HCT116 (cell line): ENCODE data around the gene CNPY1. TPM values are rescaled to one million over a fixed set of nuclear protein-coding genes. Genes with fewer than 3 reads are reported as not detected.

Source experiments
- ATAC-seq: fragments of 200-7000 bp; cut with Tn5 transposase; 2 replicates; pipeline ENCODE4 v1.9.1; 2020; ENCODE audit warnings: mild to moderate bottlenecking, moderate library complexity
- BruUV-seq: library from RNA; stranded (reverse); fragments of 400-500 nt; replicated peaks from 2 replicates; lab custom pipeline; 2021; lab: Mats Ljungman, UMichigan
- CTCF ChIA-PET: fragments of 300-600 bp; sonication (Branson Sonifier 250); formaldehyde crosslinking; loops from one replicate; lab custom pipeline; 2021; ENCODE audit warnings: antibody characterized with exemption; lab: Charles Lee
- POLR2A ChIA-PET: fragments of 300-600, 350-600 bp; sonication (Branson Sonifier 250); formaldehyde crosslinking; loops from one replicate; lab custom pipeline; 2021; ENCODE audit warnings: antibody characterized with exemption; lab: Charles Lee
- RAD21 ChIA-PET, 2 experiments: fragments of 300-600 bp; sonication (Branson Sonifier 250); formaldehyde crosslinking; loops; one replicate each; lab custom pipeline; 2023; ENCODE audit warnings: low total read pairs in 2 of 2; ENCODE audit not compliant: uncharacterized antibody in 2 of 2, unreplicated experiment in 2 of 2, low non-redundant PET in 1 of 2; lab: Charles Lee
- DNase-seq: peaks from one replicate; pipeline ENCODE4 v3.0.0-alpha.2; 2010; ENCODE audit warnings: low read depth, low spot score
- H2AFZ ChIP-seq: fragments of 200-600 bp; shearing (Covaris generic), sonication (generic); 2 replicates; pipeline ENCODE4 v1.6.1; 2017; ENCODE audit warnings: low read depth, mixed run types, mixed read lengths, antibody characterized with exemption, low read length; ENCODE audit not compliant: poor library complexity, severe bottlenecking
- H3K27ac ChIP-seq: 2 replicates; pipeline ENCODE4 v1.5.1; 2012; ENCODE audit warnings: low read depth, low read length
- H3K27me3 ChIP-seq: fragments of 200-600 bp; sonication (generic); 2 replicates; pipeline ENCODE4 v1.6.1; 2016; ENCODE audit warnings: mixed run types, low read length, mixed read lengths; ENCODE audit not compliant: insufficient read depth
- H3K36me3 ChIP-seq, 2 experiments: fragments of 200-500 bp in 1 of 2; fragments of 200-600 bp in 1 of 2; sonication (Bioruptor generic) in 1 of 2; sonication (generic) in 1 of 2; 2 replicates each; pipeline versions ENCODE4 v1.5.1 to v1.6.1; 2014 to 2016; ENCODE audit warnings: low read length in 2 of 2, inconsistent platforms in 1 of 2, mixed read lengths in 1 of 2, mixed run types in 1 of 2; ENCODE audit not compliant: insufficient read depth in 2 of 2, control insufficient read depth in 1 of 2
- H3K4me1 ChIP-seq, 2 experiments: fragments of 200-600 bp in 1 of 2; sonication (generic) in 1 of 2; 2 replicates each; pipeline versions ENCODE4 v1.5.1 to v1.6.1; 2012 to 2017; ENCODE audit warnings: low read length in 2 of 2, inconsistent platforms in 1 of 2, mild to moderate bottlenecking in 1 of 2, mixed read lengths in 1 of 2, mixed run types in 1 of 2, moderate library complexity in 1 of 2; ENCODE audit not compliant: insufficient read depth in 2 of 2, control insufficient read depth in 1 of 2
- H3K4me2 ChIP-seq: fragments of 200-600 bp; sonication (generic); 2 replicates; pipeline ENCODE4 v1.6.1; 2017; ENCODE audit warnings: mixed run types, low read length, mixed read lengths
- H3K4me3 ChIP-seq, 2 experiments: fragments of 200-600 bp in 1 of 2; sonication (generic) in 1 of 2; replicated peaks in 1 of 2; 2 replicates each; pipeline ENCODE4 v1.5.1; 2011 to 2016; ENCODE audit warnings: low read length in 2 of 2, control low read depth in 1 of 2, low read depth in 1 of 2, mild to moderate bottlenecking in 1 of 2, mixed read lengths in 1 of 2, mixed run types in 1 of 2
- H3K79me2 ChIP-seq: fragments of 200-600 bp; sonication (generic); 2 replicates; pipeline ENCODE4 v1.6.1; 2017; ENCODE audit warnings: mild to moderate bottlenecking, mixed run types, low read length, moderate library complexity, mixed read lengths; ENCODE audit not compliant: insufficient read depth
- H3K9ac ChIP-seq: fragments of 200-600 bp; sonication (generic); 2 replicates; pipeline ENCODE4 v1.6.1; 2016; ENCODE audit warnings: low read length, mixed read lengths
- H3K9me2 ChIP-seq: fragments of 200-600 bp; sonication (generic), shearing (Covaris generic); 2 replicates; pipeline ENCODE4 v1.6.1; 2017; ENCODE audit warnings: mixed run types, mild to moderate bottlenecking, moderate library complexity; ENCODE audit not compliant: insufficient read depth
- H3K9me3 ChIP-seq, 2 experiments: fragments of 200-500 bp in 1 of 2; fragments of 200-600 bp in 1 of 2; sonication (Bioruptor generic) in 1 of 2; sonication (generic) in 1 of 2; 2 replicates each; pipeline ENCODE4 v1.6.1; 2014 to 2017; ENCODE audit warnings: low read length in 2 of 2, mixed read lengths in 2 of 2, inconsistent platforms in 1 of 2, low read depth in 1 of 2, mild to moderate bottlenecking in 1 of 2, mixed run types in 1 of 2, moderate library complexity in 1 of 2; ENCODE audit not compliant: control insufficient read depth in 1 of 2, insufficient read depth in 1 of 2
- H4K20me1 ChIP-seq: fragments of 200-600 bp; sonication (generic), shearing (Covaris generic); 2 replicates; pipeline ENCODE4 v1.6.1; 2017; ENCODE audit warnings: mixed run types, mild to moderate bottlenecking, moderate library complexity; ENCODE audit not compliant: insufficient read depth
- ATF3 ChIP-seq: IDR thresholded peaks from 2 replicates; pipeline ENCODE4 v1.6.1; 2012
- CBX3 ChIP-seq: IDR thresholded peaks from 2 replicates; pipeline ENCODE4 v1.6.1; 2012; ENCODE audit warnings: low read depth
- CEBPB ChIP-seq: IDR thresholded peaks from 2 replicates; pipeline ENCODE4 v1.6.1; 2012; ENCODE audit warnings: low read depth
- CTCF ChIP-seq, 3 experiments: fragments of 200-600 bp in 1 of 3; sonication (generic) in 1 of 3; IDR thresholded peaks in 2 of 3; conservative IDR thresholded peaks in 1 of 3; 2 replicates each; pipeline ENCODE4 v1.5.1; 2012 to 2017; ENCODE audit warnings: low read depth in 2 of 3, low read length in 2 of 3, antibody characterized with exemption in 1 of 3, borderline replicate concordance in 1 of 3, control low read depth in 1 of 3, mild to moderate bottlenecking in 1 of 3, mixed read lengths in 1 of 3, mixed run types in 1 of 3, moderate library complexity in 1 of 3; ENCODE audit not compliant: insufficient read depth in 1 of 3
- ELF1 ChIP-seq: IDR thresholded peaks from 2 replicates; pipeline ENCODE4 v1.6.1; 2012; ENCODE audit warnings: low read depth, borderline replicate concordance
- EZH2 ChIP-seq: fragments of 200-600 bp; sonication (generic); IDR thresholded peaks from 2 replicates; pipeline ENCODE4 v1.6.1; 2017; ENCODE audit warnings: antibody characterized with exemption, mixed run types
- EZH2phosphoT487 ChIP-seq: fragments of 200-600 bp; IDR thresholded peaks from 2 replicates; pipeline ENCODE4 v1.6.1; 2018; ENCODE audit warnings: antibody characterized with exemption, borderline replicate concordance
- FOSL1 ChIP-seq: IDR thresholded peaks from 2 replicates; pipeline ENCODE4 v1.6.1; 2012; ENCODE audit warnings: low read depth
- JUND ChIP-seq: IDR thresholded peaks from 2 replicates; pipeline ENCODE4 v1.6.1; 2012
- MAX ChIP-seq: IDR thresholded peaks from 2 replicates; pipeline ENCODE4 v1.6.1; 2012
- POLR2AphosphoS5 ChIP-seq: IDR thresholded peaks from 2 replicates; pipeline ENCODE4 v1.6.1; 2011; ENCODE audit warnings: mild to moderate bottlenecking, low read depth, low read length, moderate library complexity
- RAD21 ChIP-seq: IDR thresholded peaks from 2 replicates; pipeline ENCODE4 v1.6.1; 2012; ENCODE audit warnings: low read depth, mild to moderate bottlenecking
- REST ChIP-seq: IDR thresholded peaks from 2 replicates; pipeline ENCODE4 v1.6.1; 2012; ENCODE audit warnings: low read depth
- SP1 ChIP-seq: IDR thresholded peaks from 2 replicates; pipeline ENCODE4 v1.6.1; 2012; ENCODE audit warnings: low read depth
- SRF ChIP-seq: IDR thresholded peaks from 2 replicates; pipeline ENCODE4 v1.6.1; 2012; ENCODE audit warnings: low read depth
- TCF7L2 ChIP-seq: IDR thresholded peaks from 2 replicates; pipeline ENCODE4 v1.7.0; 2011; ENCODE audit warnings: borderline replicate concordance, inconsistent platforms; ENCODE audit not compliant: insufficient read depth, insufficient read length; ENCODE audit errors: extremely low read depth
- YY1 ChIP-seq: IDR thresholded peaks from 2 replicates; pipeline ENCODE4 v1.6.1; 2011; ENCODE audit warnings: low read length, low read depth, moderate library complexity, mild to moderate bottlenecking; ENCODE audit not compliant: insufficient replicate concordance; ENCODE audit errors: extremely low read depth
- ZFX ChIP-seq: fragments of 450-650 bp; IDR thresholded peaks from 2 replicates; pipeline ENCODE4 v1.6.1; 2017
- ZNF274 ChIP-seq: fragments of 200-500 bp; sonication (Bioruptor generic); IDR thresholded peaks from 2 replicates; pipeline ENCODE4 v1.6.1; 2014; ENCODE audit warnings: mild to moderate bottlenecking, low read depth, low read length, inconsistent platforms
- intact Hi-C: fragments of 100-400 bp; cut with micrococcal nuclease; formaldehyde crosslinking; loops from 2 replicates; pipeline ENCODE4 v1.10.0; 2022
- total RNA-seq: library from RNA; stranded (reverse); gene quantifications from one replicate; pipeline ENCODE4 v1.2.1, GENCODE V29; 2021; ENCODE audit not compliant: unreplicated experiment

The CNPY1 gene
- total RNA-seq, 1 experiment from 2014 or later: not detected

GRCh38 chr7:155587486-155587885 is 41.1 kb upstream of the CNPY1 start:
- H3K79me2 ChIP-seq: no peaks in the 10 kb centered on the region
- CTCF ChIA-PET: no interaction called here
- no peak for DNase-seq
- no peak for TF ChIP-seq RAD21
- no peak for TF ChIP-seq ZNF274
- TF ChIP-seq EZH2phosphoT487: no peak
- no peak for TF ChIP-seq CEBPB
- TF ChIP-seq CBX3: no peak
- TF ChIP-seq TCF7L2: no peak
- TF ChIP-seq SP1: no peak
- TF ChIP-seq EZH2: no peak
- no peak for TF ChIP-seq CTCF (IDR thresholded peaks at IDR 0.05 in 2 of 3, conservative IDR thresholded peaks at IDR 0.05 in 1 of 3; ENCODE audit: borderline replicate concordance in 1 of 3, insufficient read depth in 1 of 3, low read depth in 2 of 3, low read length in 2 of 3)
- TF ChIP-seq ATF3: no peak
- TF ChIP-seq ZFX: no peak
- no peak for TF ChIP-seq REST
- TF ChIP-seq JUND: no peak
- no peak for TF ChIP-seq FOSL1
- TF ChIP-seq YY1: no peak
- TF ChIP-seq MAX: no peak
- TF ChIP-seq ELF1: no peak
- no peak for TF ChIP-seq SRF
- TF ChIP-seq POLR2AphosphoS5: no peak
- no peak overlapping the region for H3K27ac ChIP-seq
- ATAC-seq: no peak
- no peak overlapping the region for H3K4me3 ChIP-seq
- H3K4me2 ChIP-seq: no peak overlapping the region
- no peaks in the 10 kb centered on the region for H3K36me3 ChIP-seq
- POLR2A ChIA-PET: no interaction called here
- RAD21 ChIA-PET: no interaction called here
- BruUV-seq: no TSS peak
- no peaks in the 10 kb centered on the region for H4K20me1 ChIP-seq
- H3K9ac ChIP-seq: no peak overlapping the region
- intact Hi-C loops: no loop called here
- peaks cover 17% of the 10 kb centered on the region; the same call in 1 of the 2 replicates for H3K27me3 ChIP-seq
- H3K4me1 ChIP-seq: peaks cover 0 to 12% of the 10 kb centered on the region in 2 experiments; a peak in 1 of 4 replicates
- no peak overlapping the region for H2AFZ ChIP-seq
- H3K9me3 ChIP-seq: no peaks in the 10 kb centered on the region
- no peaks in the 10 kb centered on the region for H3K9me2 ChIP-seq
